K562 (cell line): ENCODE data around the gene B3GAT1. TPM values are rescaled to one million over a fixed set of nuclear protein-coding genes. Genes with fewer than 3 reads are reported as not detected.

Experiments used
- ATAC-seq: fragments of 200-7000 bp; cut with Tn5 transposase; 3 replicates; pipeline ENCODE4 v1.9.1; 2020; ENCODE audit warnings: moderate library complexity
- BruUV-seq: library from RNA; stranded (reverse); fragments of 400-500 nt; replicated peaks from 2 replicates; lab custom pipeline; 2021; lab: Mats Ljungman, UMichigan
- CTCF ChIA-PET: fragments of 300-600 bp; formaldehyde crosslinking; extraction: SDS; loops from one replicate; lab custom pipeline; 2021; ENCODE audit warnings: low intra/inter-chr PET ratio; lab: Yijun Ruan, JAX
- POLR2A ChIA-PET: fragments of 300-600, 350-650 bp; sonication (Branson Sonifier 250); formaldehyde crosslinking; extraction: SDS; loops from one replicate; lab custom pipeline; 2021; ENCODE audit warnings: antibody characterized with exemption, inconsistent platforms; lab: Yijun Ruan, JAX
- DNase-seq, 4 experiments: peaks; one replicate each; pipeline versions ENCODE4 v3.0.0 to v3.0.0-alpha.2; 2011 to 2018; ENCODE audit warnings: low spot score in 3 of 4, mixed read lengths in 3 of 4; ENCODE audit errors: extremely low read depth in 1 of 4
- FAIRE-seq: peaks from 2 replicates; lab custom pipeline; 2011; peaks lifted over from hg19 to GRCh38; lab: Jason Lieb, UNC
- H2AFZ ChIP-seq: 2 replicates; pipeline ENCODE4 v1.6.0; 2011; ENCODE audit warnings: low read depth, low read length, control low read depth, inconsistent platforms
- H3K27ac ChIP-seq: fragments of 200-600 bp; 3 replicates; pipeline ENCODE4 v1.8.0; 2011; ENCODE audit warnings: low read depth, mild to moderate bottlenecking, control low read depth, inconsistent platforms, low read length, moderate library complexity, mixed read lengths; ENCODE audit errors: extremely low read depth
- H3K27me3 ChIP-seq, 2 experiments: fragments of 300-600 bp in 1 of 2; 2 replicates in 1 of 2; 3 replicates in 1 of 2; pipeline versions ENCODE4 v1.6.0 to v1.8.0; 2011; ENCODE audit warnings: inconsistent platforms in 2 of 2, low read length in 2 of 2, mild to moderate bottlenecking in 1 of 2, mixed read lengths in 1 of 2, moderate library complexity in 1 of 2; ENCODE audit not compliant: control insufficient read depth in 2 of 2, insufficient read depth in 2 of 2
- H3K36me3 ChIP-seq: fragments of 300-600 bp; 3 replicates; pipeline ENCODE4 v1.8.0; 2011; ENCODE audit warnings: mild to moderate bottlenecking, low read length, inconsistent platforms; ENCODE audit not compliant: control insufficient read depth, insufficient read depth
- H3K4me1 ChIP-seq, 2 experiments: fragments of 200-600 bp in 1 of 2; replicated peaks in 1 of 2; 2 replicates in 1 of 2; 3 replicates in 1 of 2; pipeline versions ENCODE4 v1.5.1 to v1.8.0; 2011; ENCODE audit warnings: inconsistent platforms in 2 of 2, low read length in 2 of 2, mild to moderate bottlenecking in 1 of 2, mixed read lengths in 1 of 2, moderate library complexity in 1 of 2; ENCODE audit not compliant: control insufficient read depth in 2 of 2, insufficient read depth in 2 of 2
- H3K4me2 ChIP-seq: 2 replicates; pipeline ENCODE4 v1.6.1; 2011; ENCODE audit warnings: low read length, control low read depth, inconsistent platforms, mixed read lengths; ENCODE audit not compliant: insufficient read depth
- H3K4me3 ChIP-seq: fragments of 200-600 bp; sonication (generic), shearing (Covaris generic); 2 replicates; pipeline ENCODE4 v1.5.1; 2016; ENCODE audit warnings: control low read depth, inconsistent platforms
- H3K79me2 ChIP-seq: fragments of 200-600 bp; 3 replicates; pipeline ENCODE4 v1.8.0; 2011; ENCODE audit warnings: low read length, inconsistent platforms; ENCODE audit not compliant: control insufficient read depth, insufficient read depth
- H3K9ac ChIP-seq, 2 experiments: 2 replicates each; pipeline versions ENCODE4 v1.6.0 to v1.6.1; 2011; ENCODE audit warnings: low read depth in 2 of 2, low read length in 2 of 2, control low read depth in 1 of 2, inconsistent platforms in 1 of 2, mild to moderate bottlenecking in 1 of 2, mixed read lengths in 1 of 2; ENCODE audit not compliant: insufficient read depth in 1 of 2
- H3K9me1 ChIP-seq: one replicate; pipeline ENCODE4 v1.6.0; 2011; ENCODE audit warnings: inconsistent platforms, mild to moderate bottlenecking, low read length, moderate library complexity; ENCODE audit not compliant: control insufficient read depth, insufficient read depth
- H3K9me3 ChIP-seq: replicated peaks from 2 replicates; pipeline ENCODE4 v1.5.1; 2011; ENCODE audit warnings: low read depth, low read length, inconsistent platforms; ENCODE audit not compliant: control insufficient read depth, insufficient read depth
- H4K20me1 ChIP-seq: replicated peaks from 2 replicates; pipeline ENCODE4 v1.6.1; 2011; ENCODE audit warnings: low read length, inconsistent platforms, mixed read lengths; ENCODE audit not compliant: control insufficient read depth, insufficient read depth
- CHAMP1 ChIP-seq: fragments of 450-650 bp; IDR thresholded peaks from 2 replicates; pipeline ENCODE4 v1.6.1; 2016; ENCODE audit warnings: mild to moderate bottlenecking
- ELF2 ChIP-seq: fragments of 250-450 bp; sonication (Bioruptor Pico); IDR thresholded peaks from 2 replicates; pipeline ENCODE4 v1.5.0; 2021; ENCODE audit warnings: mild to moderate bottlenecking
- ETV1 ChIP-seq: fragments of 450-650 bp; conservative IDR thresholded peaks from 2 replicates; pipeline ENCODE4 v1.6.1; 2016; ENCODE audit warnings: missing genetic modification characterization, control low read depth, low read depth, missing compliant biosample characterization
- GTF2F1 ChIP-seq: IDR thresholded peaks from 2 replicates; pipeline ENCODE4 v1.6.1; 2011; ENCODE audit warnings: low read depth, low read length, improper control_type of control experiment
- HMBOX1 ChIP-seq: sonication (generic); IDR thresholded peaks from 2 replicates; pipeline ENCODE4 v1.6.1; 2016
- MAZ ChIP-seq, 2 experiments: fragments of 450-650 bp in 1 of 2; sonication (generic) in 1 of 2; formaldehyde crosslinking; IDR thresholded peaks in 1 of 2; conservative IDR thresholded peaks in 1 of 2; 2 replicates each; pipeline versions ENCODE4 v1.4.0 to v1.5.0; 2020; ENCODE audit warnings: mild to moderate bottlenecking in 1 of 2, missing genetic modification reagents in 1 of 2
- MEIS2 ChIP-seq: fragments of 450-650 bp; IDR thresholded peaks from 2 replicates; pipeline ENCODE4 v1.6.1; 2014; ENCODE audit warnings: mild to moderate bottlenecking; ENCODE audit not compliant: partially characterized antibody
- PTRF ChIP-seq: fragments of 450-650 bp; IDR thresholded peaks from 2 replicates; pipeline ENCODE4 v1.6.1; 2016; ENCODE audit warnings: mild to moderate bottlenecking, missing genetic modification characterization, missing compliant biosample characterization
- RBM25 ChIP-seq: fragments of 200-400 bp; formaldehyde crosslinking; IDR thresholded peaks from 2 replicates; pipeline ENCODE4 v1.6.1; 2018; ENCODE audit warnings: low read length, low read depth, moderate library complexity; ENCODE audit not compliant: severe bottlenecking
- TSC22D4 ChIP-seq: fragments of 450-650 bp; IDR thresholded peaks from 2 replicates; pipeline ENCODE4 v1.6.1; 2016; ENCODE audit warnings: missing genetic modification characterization, missing biosample characterization, control low read depth
- ZNF274 ChIP-seq: IDR thresholded peaks from 2 replicates; pipeline ENCODE4 v1.6.1; 2011; ENCODE audit warnings: low read depth, mild to moderate bottlenecking, low read length, moderate library complexity, borderline replicate concordance
- WGBS: fragments of 100-300 bp; shearing (Covaris generic); methylation state at CpG from one replicate; pipeline ENCODE4 v1.1.6; 2016; ENCODE audit warnings: low coverage, mixed read lengths; ENCODE audit not compliant: insufficient coverage; ENCODE audit errors: missing lambda C conversion rate; 5-methylcytosine and 5-hydroxymethylcytosine counted together
- in situ Hi-C: fragments of 300-500 bp; cut with MboI; formaldehyde crosslinking; loops from 4 replicates; pipeline ENCODE4 v1.15.0; 2018; ENCODE audit warnings: inconsistent platforms, mixed read lengths
- intact Hi-C: fragments of 100-400 bp; cut with micrococcal nuclease; formaldehyde crosslinking; loops from 2 replicates; pipeline ENCODE4 v1.14.2; 2022
- polyA plus RNA-seq, 8 experiments: library from polyadenylated mRNA; depleted of rRNA in 4 of 8; stranded (reverse) in 5 of 8; unstranded in 3 of 8; fragments of >200 nt; fragmentation: Nextera tagmentation in 2 of 8; fragmentation: Illumina TruSeq in 1 of 8; extraction: Ambion mirVana in 2 of 8; extraction: Trizol in 1 of 8; gene quantifications; 2 replicates each; pipeline versions ENCODE4 v1.2.1 to v1.2.3, GENCODE V29; 2011 to 2014; ENCODE audit warnings: inconsistent platforms in 1 of 8, missing spikeins in 1 of 8
- total RNA-seq, 7 experiments: library from RNA; depleted of rRNA in 6 of 7; stranded (reverse); fragments of >200 nt in 6 of 7; fragmentation: Illumina TruSeq in 2 of 7; extraction: Trizol in 2 of 7; gene quantifications; 2 replicates each; pipeline versions ENCODE4 v1.2.1 to v1.2.3, GENCODE V29; 2011 to 2021; ENCODE audit warnings: low replicate concordance in 1 of 7

B3GAT1 gene
- total and polyA plus RNA-seq, 9 of the 15 experiments (the other 6 are each of a cell fraction or from before 2014, with no cell fraction given): 0.01 to 0.53 (median 0.14) TPM; not detected in 1

- POLR2A ChIA-PET: interaction anchor here (0.7 kb wide), 1 partner anchor 237 kb away, joined by 3 read pairs; no protein-coding TSS in a partner anchor
- no peak for DNase-seq
- no peak overlapping the region for H2AFZ ChIP-seq
- H3K4me1 ChIP-seq: no peaks in the 10 kb centered on the region
- no peak for TF ChIP-seq ETV1 (tag)
- no peak for TF ChIP-seq ZNF274
- TF ChIP-seq RBM25: no peak
- TF ChIP-seq MEIS2: no peak
- no peak for TF ChIP-seq GTF2F1
- TF ChIP-seq CHAMP1: no peak
- TF ChIP-seq TSC22D4 (tag): no peak
- no peak for TF ChIP-seq PTRF
- no peak for TF ChIP-seq MAZ (CRISPR knock-in tag; conservative IDR thresholded peaks at IDR 0.05 in 1 of 2, IDR thresholded peaks at IDR 0.05 in 1 of 2)
- TF ChIP-seq HMBOX1: no peak
- no peak for TF ChIP-seq ELF2 (CRISPR knock-in tag)
- CTCF ChIA-PET: no interaction called here
- H3K4me3 ChIP-seq: no peak overlapping the region
- ATAC-seq: no peak
- intact Hi-C loops (loop anchor here (10.0 kb wide), 1 partner anchor 326 kb away; no protein-coding TSS in a partner anchor), in situ Hi-C loops (no loop called here)
- H3K79me2 ChIP-seq: no peaks in the 10 kb centered on the region
- no peak overlapping the region for H3K27ac ChIP-seq
- FAIRE-seq: no peak
- no peak overlapping the region for H3K4me2 ChIP-seq
- no peaks in the 10 kb centered on the region for H3K36me3 ChIP-seq
- no peaks in the 10 kb centered on the region for H3K9me3 ChIP-seq
- no TSS peak for BruUV-seq
- H3K9ac ChIP-seq: no peak overlapping the region
- H3K27me3 ChIP-seq: peaks cover 0 to 71% of the 10 kb centered on the region in 2 experiments; a peak in 4 of 5 replicates
- H4K20me1 ChIP-seq: peaks cover 3% of the 10 kb centered on the region; the same call in 1 of the 2 replicates
- H3K9me1 ChIP-seq: no peaks in the 10 kb centered on the region
- WGBS: under 1% methylated on average over 12 of the region's 13 CpGs
These were observed 13.3 kb downstream of the B3GAT1 start for GRCh38 chr11:134398644-134399292.
